Liver (tissue), 9 donors: ENCODE measurements around the gene KCNJ5. TPM values are rescaled to one million over a fixed set of nuclear protein-coding genes. Genes with fewer than 3 reads are reported as not detected.

Experiments used
- DNase-seq: peaks from one replicate; pipeline ENCODE4 v3.0.0-alpha.2; 2017; ENCODE audit warnings: low spot score
- H3K27ac ChIP-seq, 2 donors: one replicate each; pipeline ENCODE4 v1.7.0; 2013; ENCODE audit warnings: inconsistent platforms in 2 of 2, low read length in 2 of 2, control low read depth in 1 of 2, low read depth in 1 of 2, mild to moderate bottlenecking in 1 of 2
- H3K27me3 ChIP-seq, 4 donors: one replicate each; pipeline versions ENCODE4 v1.6.1 to v1.7.0; 2013; ENCODE audit warnings: low read length in 3 of 4, inconsistent platforms in 1 of 4, mild to moderate bottlenecking in 1 of 4, moderate library complexity in 1 of 4; ENCODE audit not compliant: control insufficient read depth in 4 of 4, insufficient read depth in 4 of 4
- H3K36me3 ChIP-seq, 4 donors: one replicate each; pipeline versions ENCODE4 v1.6.1 to v1.7.0; 2013; ENCODE audit warnings: low read length in 3 of 4, mild to moderate bottlenecking in 3 of 4, low read depth in 1 of 4, moderate library complexity in 1 of 4; ENCODE audit not compliant: control insufficient read depth in 4 of 4, insufficient read depth in 3 of 4
- H3K4me1 ChIP-seq, 4 donors: one replicate each; pipeline versions ENCODE4 v1.6.1 to v1.7.0; 2013; ENCODE audit warnings: low read length in 3 of 4, mild to moderate bottlenecking in 3 of 4, moderate library complexity in 1 of 4; ENCODE audit not compliant: control insufficient read depth in 4 of 4, insufficient read depth in 4 of 4
- H3K4me3 ChIP-seq, 3 donors: one replicate each; pipeline versions ENCODE4 v1.6.1 to v1.7.0; 2013; ENCODE audit warnings: low read length in 3 of 3, control low read depth in 1 of 3, low read depth in 1 of 3, mild to moderate bottlenecking in 1 of 3
- H3K9ac ChIP-seq, 2 donors: one replicate each; pipeline ENCODE4 v1.7.0; 2013; ENCODE audit warnings: low read length in 2 of 2, mild to moderate bottlenecking in 2 of 2, moderate library complexity in 2 of 2, control low read depth in 1 of 2, low read depth in 1 of 2
- H3K9me3 ChIP-seq, 4 donors: one replicate each; pipeline versions ENCODE4 v1.6.1 to v1.7.0; 2013; ENCODE audit warnings: low read length in 3 of 4; ENCODE audit not compliant: control insufficient read depth in 4 of 4
- EGR1 ChIP-seq, 2 donors: IDR thresholded peaks; 2 replicates each; pipeline ENCODE4 v1.6.1; 2016 to 2018; ENCODE audit warnings: antibody characterized with exemption in 2 of 2, low read depth in 2 of 2
- GABPA ChIP-seq, 2 donors: IDR thresholded peaks in 1 of 2; conservative IDR thresholded peaks in 1 of 2; 2 replicates each; pipeline ENCODE4 v1.6.1; 2016; ENCODE audit warnings: antibody characterized with exemption in 2 of 2, mild to moderate bottlenecking in 1 of 2, moderate library complexity in 1 of 2
- HNF4A ChIP-seq, 2 donors: conservative IDR thresholded peaks; 2 replicates each; pipeline ENCODE4 v1.6.1; 2016; ENCODE audit warnings: antibody characterized with exemption in 2 of 2, mild to moderate bottlenecking in 2 of 2
- HNF4G ChIP-seq: IDR thresholded peaks from 2 replicates; pipeline ENCODE4 v1.6.1; 2016; ENCODE audit warnings: antibody characterized with exemption
- JUND ChIP-seq, 2 donors: IDR thresholded peaks; 2 replicates each; pipeline ENCODE4 v1.6.1; 2016; ENCODE audit warnings: antibody characterized with exemption in 2 of 2
- NR2F2 ChIP-seq: IDR thresholded peaks from 2 replicates; pipeline ENCODE4 v1.6.1; 2016; ENCODE audit warnings: antibody characterized with exemption
- RAD21 ChIP-seq, 2 donors: IDR thresholded peaks; 2 replicates each; pipeline ENCODE4 v1.6.1; 2016; ENCODE audit warnings: antibody characterized with exemption in 2 of 2, mild to moderate bottlenecking in 2 of 2
- RXRA ChIP-seq, 2 donors: IDR thresholded peaks; 2 replicates each; pipeline ENCODE4 v1.6.1; 2017 to 2018; ENCODE audit warnings: antibody characterized with exemption in 2 of 2, mild to moderate bottlenecking in 1 of 2
- TAF1 ChIP-seq: conservative IDR thresholded peaks from 2 replicates; pipeline ENCODE4 v1.6.1; 2016; ENCODE audit warnings: antibody characterized with exemption, mild to moderate bottlenecking
- YY1 ChIP-seq: IDR thresholded peaks from 2 replicates; pipeline ENCODE4 v1.6.1; 2016; ENCODE audit warnings: antibody characterized with exemption, mild to moderate bottlenecking
- WGBS: extraction: QIAGEN DNeasy Blood & Tissue Kit; methylation state at CpG from one replicate; pipeline ENCODE4 v1.1.7; 2013; 5-methylcytosine and 5-hydroxymethylcytosine counted together
- polyA plus RNA-seq, 2 donors: library from polyadenylated mRNA; stranded (reverse) in 1 of 2; unstranded in 1 of 2; fragments of 200-250 nt in 1 of 2; fragments of >200 nt in 1 of 2; fragmentation: Nextera tagmentation in 1 of 2; extraction: Ambion mirVana in 1 of 2; gene quantifications; one replicate each; pipeline versions ENCODE4 v1.2.1 to v1.2.3, GENCODE V29; 2013 to 2015
- total RNA-seq, 2 donors: library from RNA; depleted of rRNA; stranded (reverse); fragments of >200 nt; gene quantifications; one replicate each; pipeline ENCODE4 v1.2.3, GENCODE V29; 2014
- TF ChIP-seq, protein P1 (sequence below): IDR thresholded peaks from 2 replicates; pipeline ENCODE4 v1.6.1; 2016; ENCODE audit warnings: antibody characterized with exemption
- TF ChIP-seq, protein P2 (sequence below): IDR thresholded peaks from 2 replicates; pipeline ENCODE4 v1.6.1; 2016; ENCODE audit warnings: antibody characterized with exemption
- TF ChIP-seq, protein P3 (sequence below): IDR thresholded peaks from 2 replicates; pipeline ENCODE4 v1.6.1; 2016; ENCODE audit warnings: antibody characterized with exemption
- TF ChIP-seq, protein P4 (sequence below): IDR thresholded peaks from 2 replicates; pipeline ENCODE4 v1.6.1; 2016; ENCODE audit warnings: antibody characterized with exemption, mild to moderate bottlenecking
- TF ChIP-seq, protein P5 (sequence below): fragments of 150-350 bp; IDR thresholded peaks from 2 replicates; pipeline ENCODE4 v1.5.1; 2017; ENCODE audit warnings: improper control_type of control experiment, low read depth, low read length; ENCODE audit not compliant: missing input control
- donor health status: healthy.
- donor health status: healthy.
- donor health status: healthy.
- donor health status: healthy.
- donor health status: healthy.

The KCNJ5 gene
- total and polyA plus RNA-seq, 4 donors = 0.04 to 0.08 (median 0.06) TPM

DNA sequence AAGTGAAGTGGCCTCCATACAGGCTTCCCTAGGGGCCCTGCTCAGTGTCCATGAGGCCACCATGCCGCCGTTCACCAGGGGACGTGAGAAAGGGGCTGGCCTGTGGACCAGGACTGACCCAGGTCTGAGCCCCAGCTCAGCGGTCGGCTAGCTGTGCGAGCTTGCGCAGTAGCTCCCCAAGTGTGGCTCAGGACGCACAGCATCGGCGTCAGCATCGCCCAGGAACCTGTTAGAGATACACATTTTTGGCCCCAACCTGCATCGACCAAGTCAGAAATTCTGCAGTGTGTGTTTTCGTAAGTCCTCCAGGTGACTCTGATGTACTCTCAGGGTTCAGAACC lies 51.1 kb downstream of the KCNJ5 start:
- H3K36me3 ChIP-seq = no peaks in the 10 kb centered on the region
- TF ChIP-seq, protein P1, sequence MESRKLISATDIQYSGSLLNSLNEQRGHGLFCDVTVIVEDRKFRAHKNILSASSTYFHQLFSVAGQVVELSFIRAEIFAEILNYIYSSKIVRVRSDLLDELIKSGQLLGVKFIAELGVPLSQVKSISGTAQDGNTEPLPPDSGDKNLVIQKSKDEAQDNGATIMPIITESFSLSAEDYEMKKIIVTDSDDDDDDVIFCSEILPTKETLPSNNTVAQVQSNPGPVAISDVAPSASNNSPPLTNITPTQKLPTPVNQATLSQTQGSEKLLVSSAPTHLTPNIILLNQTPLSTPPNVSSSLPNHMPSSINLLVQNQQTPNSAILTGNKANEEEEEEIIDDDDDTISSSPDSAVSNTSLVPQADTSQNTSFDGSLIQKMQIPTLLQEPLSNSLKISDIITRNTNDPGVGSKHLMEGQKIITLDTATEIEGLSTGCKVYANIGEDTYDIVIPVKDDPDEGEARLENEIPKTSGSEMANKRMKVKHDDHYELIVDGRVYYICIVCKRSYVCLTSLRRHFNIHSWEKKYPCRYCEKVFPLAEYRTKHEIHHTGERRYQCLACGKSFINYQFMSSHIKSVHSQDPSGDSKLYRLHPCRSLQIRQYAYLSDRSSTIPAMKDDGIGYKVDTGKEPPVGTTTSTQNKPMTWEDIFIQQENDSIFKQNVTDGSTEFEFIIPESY = no peak
- TF ChIP-seq JUND (IDR thresholded peaks at IDR 0.05) = no peak
- TF ChIP-seq RAD21 (IDR thresholded peaks at IDR 0.05) = no peak
- TF ChIP-seq HNF4A (conservative IDR thresholded peaks at IDR 0.05) = no peak
- TF ChIP-seq, protein P2, sequence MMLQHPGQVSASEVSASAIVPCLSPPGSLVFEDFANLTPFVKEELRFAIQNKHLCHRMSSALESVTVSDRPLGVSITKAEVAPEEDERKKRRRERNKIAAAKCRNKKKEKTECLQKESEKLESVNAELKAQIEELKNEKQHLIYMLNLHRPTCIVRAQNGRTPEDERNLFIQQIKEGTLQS = no peak
- no peak for TF ChIP-seq TAF1
- no peak for TF ChIP-seq RXRA (IDR thresholded peaks at IDR 0.05)
- TF ChIP-seq, protein P3, sequence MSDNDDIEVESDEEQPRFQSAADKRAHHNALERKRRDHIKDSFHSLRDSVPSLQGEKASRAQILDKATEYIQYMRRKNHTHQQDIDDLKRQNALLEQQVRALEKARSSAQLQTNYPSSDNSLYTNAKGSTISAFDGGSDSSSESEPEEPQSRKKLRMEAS = no peak
- no peak for TF ChIP-seq YY1
- no peak for TF ChIP-seq HNF4G
- TF ChIP-seq, protein P4, sequence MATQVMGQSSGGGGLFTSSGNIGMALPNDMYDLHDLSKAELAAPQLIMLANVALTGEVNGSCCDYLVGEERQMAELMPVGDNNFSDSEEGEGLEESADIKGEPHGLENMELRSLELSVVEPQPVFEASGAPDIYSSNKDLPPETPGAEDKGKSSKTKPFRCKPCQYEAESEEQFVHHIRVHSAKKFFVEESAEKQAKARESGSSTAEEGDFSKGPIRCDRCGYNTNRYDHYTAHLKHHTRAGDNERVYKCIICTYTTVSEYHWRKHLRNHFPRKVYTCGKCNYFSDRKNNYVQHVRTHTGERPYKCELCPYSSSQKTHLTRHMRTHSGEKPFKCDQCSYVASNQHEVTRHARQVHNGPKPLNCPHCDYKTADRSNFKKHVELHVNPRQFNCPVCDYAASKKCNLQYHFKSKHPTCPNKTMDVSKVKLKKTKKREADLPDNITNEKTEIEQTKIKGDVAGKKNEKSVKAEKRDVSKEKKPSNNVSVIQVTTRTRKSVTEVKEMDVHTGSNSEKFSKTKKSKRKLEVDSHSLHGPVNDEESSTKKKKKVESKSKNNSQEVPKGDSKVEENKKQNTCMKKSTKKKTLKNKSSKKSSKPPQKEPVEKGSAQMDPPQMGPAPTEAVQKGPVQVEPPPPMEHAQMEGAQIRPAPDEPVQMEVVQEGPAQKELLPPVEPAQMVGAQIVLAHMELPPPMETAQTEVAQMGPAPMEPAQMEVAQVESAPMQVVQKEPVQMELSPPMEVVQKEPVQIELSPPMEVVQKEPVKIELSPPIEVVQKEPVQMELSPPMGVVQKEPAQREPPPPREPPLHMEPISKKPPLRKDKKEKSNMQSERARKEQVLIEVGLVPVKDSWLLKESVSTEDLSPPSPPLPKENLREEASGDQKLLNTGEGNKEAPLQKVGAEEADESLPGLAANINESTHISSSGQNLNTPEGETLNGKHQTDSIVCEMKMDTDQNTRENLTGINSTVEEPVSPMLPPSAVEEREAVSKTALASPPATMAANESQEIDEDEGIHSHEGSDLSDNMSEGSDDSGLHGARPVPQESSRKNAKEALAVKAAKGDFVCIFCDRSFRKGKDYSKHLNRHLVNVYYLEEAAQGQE = no peak
- WGBS = 96% methylated on average over 13 of the region's 13 CpGs
- H3K27ac ChIP-seq = no peak overlapping the region
- no peak overlapping the region for H3K9ac ChIP-seq
- H3K4me1 ChIP-seq = no peaks in the 10 kb centered on the region
- DNase-seq = no peak
- no peaks in the 10 kb centered on the region for H3K27me3 ChIP-seq
- H3K4me3 ChIP-seq = no peak overlapping the region
- no peaks in the 10 kb centered on the region for H3K9me3 ChIP-seq

DNA sequence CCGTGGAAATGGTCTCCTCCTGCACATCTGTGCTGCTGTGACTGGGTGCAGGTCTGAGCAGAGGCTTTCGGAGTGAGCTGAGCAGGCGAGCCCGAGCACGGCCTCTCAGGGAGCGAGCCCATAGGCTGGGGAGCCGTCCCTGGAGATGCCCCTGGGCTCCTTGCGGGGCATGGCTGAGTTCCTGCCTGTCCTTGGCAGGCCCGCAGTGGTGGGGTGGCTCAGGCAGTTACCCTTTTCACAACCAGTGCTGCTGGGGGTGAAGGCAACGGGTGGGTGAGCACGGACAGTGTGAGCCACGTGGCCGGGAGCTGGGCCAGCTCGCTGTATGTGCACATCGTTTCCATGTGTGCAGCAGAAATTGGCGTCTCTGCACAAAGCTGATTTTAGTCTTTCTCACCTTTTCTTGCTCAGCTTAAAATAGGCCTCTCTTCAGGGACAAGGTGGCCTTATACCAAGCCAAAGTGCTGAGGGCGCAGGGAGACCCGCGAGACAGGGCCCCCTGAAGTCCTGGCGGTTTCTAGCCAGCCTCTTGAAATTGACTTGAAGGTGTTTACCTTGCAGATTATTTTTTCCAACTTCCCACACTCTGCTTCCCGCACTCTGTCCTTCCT lies 51.8 kb downstream of the KCNJ5 start, which contains the start of gene TP53AIP1:
TP53AIP1 (minus strand) TSS at position 55 of the 611 bp plus-strand sequence. CDS start 5,053 bp downstream, outside the sequence.
- Histone ChIP-seq H3K4me1 (no peaks in the 10 kb centered on the region), H3K9ac (no peak within 1 kb of the TSS), H3K36me3 (no peaks in the 10 kb centered on the region), H3K27me3 (no peaks in the 10 kb centered on the region), H3K27ac (no peak within 1 kb of the TSS), H3K4me3 (no peak within 1 kb of the TSS), H3K9me3 (no peaks in the 10 kb centered on the region)
- WGBS = 90% methylated on average over 21 of the region's 21 CpGs
- no peak for DNase-seq
- TF ChIP-seq, protein P4 = no peak
- TF ChIP-seq RXRA (IDR thresholded peaks at IDR 0.05) = no peak
- TF ChIP-seq GABPA (IDR thresholded peaks at IDR 0.05 in 1 of 2, conservative IDR thresholded peaks at IDR 0.05 in 1 of 2) = no peak
- no peak for TF ChIP-seq HNF4G
- TF ChIP-seq RAD21 (IDR thresholded peaks at IDR 0.05) = no peak
- no peak for TF ChIP-seq NR2F2
- TF ChIP-seq JUND (IDR thresholded peaks at IDR 0.05) = no peak
- TF ChIP-seq, protein P5, sequence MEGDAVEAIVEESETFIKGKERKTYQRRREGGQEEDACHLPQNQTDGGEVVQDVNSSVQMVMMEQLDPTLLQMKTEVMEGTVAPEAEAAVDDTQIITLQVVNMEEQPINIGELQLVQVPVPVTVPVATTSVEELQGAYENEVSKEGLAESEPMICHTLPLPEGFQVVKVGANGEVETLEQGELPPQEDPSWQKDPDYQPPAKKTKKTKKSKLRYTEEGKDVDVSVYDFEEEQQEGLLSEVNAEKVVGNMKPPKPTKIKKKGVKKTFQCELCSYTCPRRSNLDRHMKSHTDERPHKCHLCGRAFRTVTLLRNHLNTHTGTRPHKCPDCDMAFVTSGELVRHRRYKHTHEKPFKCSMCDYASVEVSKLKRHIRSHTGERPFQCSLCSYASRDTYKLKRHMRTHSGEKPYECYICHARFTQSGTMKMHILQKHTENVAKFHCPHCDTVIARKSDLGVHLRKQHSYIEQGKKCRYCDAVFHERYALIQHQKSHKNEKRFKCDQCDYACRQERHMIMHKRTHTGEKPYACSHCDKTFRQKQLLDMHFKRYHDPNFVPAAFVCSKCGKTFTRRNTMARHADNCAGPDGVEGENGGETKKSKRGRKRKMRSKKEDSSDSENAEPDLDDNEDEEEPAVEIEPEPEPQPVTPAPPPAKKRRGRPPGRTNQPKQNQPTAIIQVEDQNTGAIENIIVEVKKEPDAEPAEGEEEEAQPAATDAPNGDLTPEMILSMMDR = no peak
- no peak for TF ChIP-seq YY1
- TF ChIP-seq EGR1 (IDR thresholded peaks at IDR 0.05; ENCODE audit: low read depth in 2 of 2) = no peak
